ENCODE data around the gene SCUBE1.

DNA sequence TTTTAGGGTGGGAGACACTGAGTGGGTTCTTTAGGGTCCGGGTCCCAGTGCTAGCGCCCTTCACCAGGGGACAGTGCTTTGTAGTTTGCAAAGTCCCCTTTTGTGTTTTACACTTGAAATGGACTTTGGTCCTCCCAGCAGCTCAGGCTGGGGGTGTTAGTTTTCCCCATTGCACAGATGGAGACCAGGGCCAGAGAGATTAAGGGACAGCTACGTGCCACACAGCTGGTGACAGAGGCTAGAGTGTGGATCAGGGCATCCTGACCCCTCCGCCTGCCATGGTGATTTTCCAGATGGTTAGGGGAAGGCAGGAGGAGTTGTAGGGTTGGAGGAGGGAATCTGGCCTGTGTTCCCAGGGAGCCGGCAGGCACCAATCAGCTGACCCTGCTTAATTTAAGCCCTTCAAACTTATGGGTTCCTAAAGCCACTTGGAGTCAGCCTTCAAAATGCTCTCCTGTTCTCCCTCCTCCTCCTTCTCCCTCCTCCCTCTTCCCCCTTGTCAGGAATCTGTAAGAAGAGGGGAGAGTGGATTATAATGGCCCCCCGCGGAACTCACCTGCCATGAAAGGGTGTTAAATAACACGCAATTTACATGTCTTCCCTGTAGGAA, 46.2 kb upstream of the SCUBE1 start:
- no peak for TF ChIP-seq ARNTL (CRISPR knock-in tag; IDR thresholded peaks at IDR 0.05; ENCODE audit: borderline replicate concordance, low read depth)
- TF ChIP-seq TOX (CRISPR knock-in tag; IDR thresholded peaks at IDR 0.05; ENCODE audit: borderline replicate concordance), result no peak
- no peak for TF ChIP-seq ZFP30 (CRISPR knock-in tag; IDR thresholded peaks at IDR 0.05)
- TF ChIP-seq, protein P1, sequence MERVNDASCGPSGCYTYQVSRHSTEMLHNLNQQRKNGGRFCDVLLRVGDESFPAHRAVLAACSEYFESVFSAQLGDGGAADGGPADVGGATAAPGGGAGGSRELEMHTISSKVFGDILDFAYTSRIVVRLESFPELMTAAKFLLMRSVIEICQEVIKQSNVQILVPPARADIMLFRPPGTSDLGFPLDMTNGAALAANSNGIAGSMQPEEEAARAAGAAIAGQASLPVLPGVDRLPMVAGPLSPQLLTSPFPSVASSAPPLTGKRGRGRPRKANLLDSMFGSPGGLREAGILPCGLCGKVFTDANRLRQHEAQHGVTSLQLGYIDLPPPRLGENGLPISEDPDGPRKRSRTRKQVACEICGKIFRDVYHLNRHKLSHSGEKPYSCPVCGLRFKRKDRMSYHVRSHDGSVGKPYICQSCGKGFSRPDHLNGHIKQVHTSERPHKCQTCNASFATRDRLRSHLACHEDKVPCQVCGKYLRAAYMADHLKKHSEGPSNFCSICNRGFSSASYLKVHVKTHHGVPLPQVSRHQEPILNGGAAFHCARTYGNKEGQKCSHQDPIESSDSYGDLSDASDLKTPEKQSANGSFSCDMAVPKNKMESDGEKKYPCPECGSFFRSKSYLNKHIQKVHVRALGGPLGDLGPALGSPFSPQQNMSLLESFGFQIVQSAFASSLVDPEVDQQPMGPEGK (CRISPR knock-in tag; IDR thresholded peaks at IDR 0.05; ENCODE audit: borderline replicate concordance), result no peak
- no peak for TF ChIP-seq ZNF70 (CRISPR knock-in tag; IDR thresholded peaks at IDR 0.05)

Data from SK-N-SH treated with all-trans-retinoic acid at 6 μM for 48 hours (cell line).